ENCODE measurements around the gene PLA2G6.

DNA sequence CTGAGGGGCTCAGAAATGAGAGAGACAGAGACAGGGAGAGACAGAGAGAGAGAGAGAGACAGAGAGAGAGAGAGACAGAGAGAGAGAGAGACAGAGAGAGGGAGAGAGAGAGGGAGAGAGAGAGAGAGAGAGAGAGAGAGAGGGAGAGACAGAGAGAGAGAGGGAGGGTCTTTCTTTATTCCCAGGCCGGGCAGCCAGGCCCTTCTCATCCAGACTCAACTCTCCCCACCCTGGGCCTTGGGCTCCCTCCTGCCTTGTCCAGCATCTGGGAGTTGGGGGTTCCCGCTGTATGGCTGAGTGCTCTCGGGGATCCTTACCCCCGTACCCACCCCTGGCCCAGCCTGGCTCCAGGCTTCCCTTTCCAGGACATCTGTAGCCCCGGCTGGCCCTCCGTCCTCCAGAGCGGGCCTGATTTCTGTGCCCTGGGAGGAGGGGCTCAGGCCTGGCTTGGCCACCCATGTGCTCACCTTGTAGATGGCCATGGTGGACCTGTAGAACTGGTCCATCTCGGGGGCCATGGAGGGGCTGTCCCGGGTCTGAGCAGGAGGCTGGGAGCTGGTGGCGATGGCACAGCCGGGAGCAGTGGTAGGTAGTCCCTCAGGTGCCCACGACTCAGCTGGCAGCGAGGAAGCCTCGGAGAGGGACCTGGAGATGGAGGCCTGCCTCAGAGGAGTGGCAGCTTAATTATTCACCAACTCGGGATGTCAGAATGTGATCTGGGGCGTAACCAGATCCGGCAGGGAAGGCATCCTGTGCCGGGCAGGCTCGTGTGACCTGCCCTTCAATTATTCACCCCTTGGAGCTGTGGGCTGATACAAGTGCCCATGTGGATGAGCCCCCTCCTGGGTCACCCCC, 71.4 kb downstream of the PLA2G6 start, which contains the start of gene BAIAP2L2:
- no peak for TF ChIP-seq POLR2A (IDR thresholded peaks at IDR 0.05)
- TF ChIP-seq CTCF (IDR thresholded peaks at IDR 0.05) = no peak
- no peak for TF ChIP-seq POLR2AphosphoS5 (IDR thresholded peaks at IDR 0.05)

All from breast epithelium (tissue), 3 donors.